Jurkat, Clone E6-1 (cell line): ENCODE measurements around the gene PEX5.
"Not testable (repeated sequence)": the region's sequence is repeated elsewhere in the genome, so short reads cannot be mapped to it uniquely, and the experiment has no call there.

Experiments
- DNase-seq: peaks from one replicate; pipeline ENCODE4 v3.0.0-alpha.2; 2011; ENCODE audit warnings: low read depth, low spot score
- H3K4me3 ChIP-seq: 2 replicates; pipeline ENCODE4 v1.5.1; 2011; ENCODE audit warnings: mild to moderate bottlenecking, low read length, control low read depth, moderate library complexity

The PEX5 gene

GRCh38 chr12:7158781-7159609 is 30.5 kb upstream of the PEX5 start:
- H3K4me3 ChIP-seq, result no peak overlapping the region
- no peak for DNase-seq

GRCh38 chr12:7160183-7160582 is 29.3 kb upstream of the PEX5 start:
- no peak for DNase-seq
- no peak overlapping the region for H3K4me3 ChIP-seq

- DNase-seq, result no peak
Observed at GRCh38 chr12:7161327-7161726, 28.2 kb upstream of the PEX5 start.

GRCh38 chr12:7161811-7162210 is 27.7 kb upstream of the PEX5 start:
- no peak for DNase-seq
- H3K4me3 ChIP-seq, result no peak overlapping the region

More at GRCh38 chr12:7161327-7161726, 28.2 kb upstream of the PEX5 start:
- H3K4me3 ChIP-seq, result no peak overlapping the region

GRCh38 chr12:7162691-7163114 is 26.8 kb upstream of the PEX5 start:
- no peak overlapping the region for H3K4me3 ChIP-seq

GRCh38 chr12:7169951-7170350 is 19.5 kb upstream of the PEX5 start:
- no peak for DNase-seq
- no peak overlapping the region for H3K4me3 ChIP-seq

More at GRCh38 chr12:7162691-7163114, 26.8 kb upstream of the PEX5 start:
- peak; percentile 11 for DNase-seq

GRCh38 chr12:7171854-7172253 is 17.6 kb upstream of the PEX5 start:
- no peak for DNase-seq
- no peak overlapping the region for H3K4me3 ChIP-seq

- no peak overlapping the region for H3K4me3 ChIP-seq
- no peak for DNase-seq
Observed at GRCh38 chr12:7175493-7175892, 14.0 kb upstream of the PEX5 start.

- H3K4me3 ChIP-seq, result no peak overlapping the region
- DNase-seq, result no peak
Observed at GRCh38 chr12:7176595-7176994, 12.9 kb upstream of the PEX5 start.

GRCh38 chr12:7178481-7178880 is 11.0 kb upstream of the PEX5 start:
- no peak for DNase-seq
- H3K4me3 ChIP-seq, result no peak overlapping the region

GRCh38 chr12:7180685-7181084 is 8.8 kb upstream of the PEX5 start:
- no peak for DNase-seq
- no peak overlapping the region for H3K4me3 ChIP-seq

- not testable (repeated sequence) for H3K4me3 ChIP-seq, DNase-seq
Observed at GRCh38 chr12:7186058-7186457, 3.4 kb upstream of the PEX5 start.

GRCh38 chr12:7188562-7189397 is 706 bp upstream of the PEX5 start:
- DNase-seq, result peak; percentile 43
- H3K4me3 ChIP-seq, result peak overlapping the region; percentile 58

- DNase-seq, result peak; percentile 55
- peak overlapping the region; percentile 78 for H3K4me3 ChIP-seq
Observed at GRCh38 chr12:7190268-7191055, 976 bp downstream of the PEX5 start.

- DNase-seq, result no peak
- no peak overlapping the region for H3K4me3 ChIP-seq
Observed at GRCh38 chr12:7193674-7194073, 4.2 kb downstream of the PEX5 start.

GRCh38 chr12:7197841-7198240 is 8.4 kb downstream of the PEX5 start:
- H3K4me3 ChIP-seq, result no peak overlapping the region
- no peak for DNase-seq

GRCh38 chr12:7203109-7203508 is 13.6 kb downstream of the PEX5 start:
- no peak for DNase-seq
- no peak overlapping the region for H3K4me3 ChIP-seq

- H3K4me3 ChIP-seq, result no peak overlapping the region
- no peak for DNase-seq
Observed at GRCh38 chr12:7205091-7205490, 15.6 kb downstream of the PEX5 start.

GRCh38 chr12:7206691-7207090 is 17.2 kb downstream of the PEX5 start:
- no peak for DNase-seq
- H3K4me3 ChIP-seq, result no peak overlapping the region
